ENCODE results near the gene CHPF2. TPM values are rescaled to one million over a fixed set of nuclear protein-coding genes. Genes with fewer than 3 reads are reported as not detected.

The CHPF2 gene
- polyA plus RNA-seq, 1 experiment: 32.9 TPM

DNA sequence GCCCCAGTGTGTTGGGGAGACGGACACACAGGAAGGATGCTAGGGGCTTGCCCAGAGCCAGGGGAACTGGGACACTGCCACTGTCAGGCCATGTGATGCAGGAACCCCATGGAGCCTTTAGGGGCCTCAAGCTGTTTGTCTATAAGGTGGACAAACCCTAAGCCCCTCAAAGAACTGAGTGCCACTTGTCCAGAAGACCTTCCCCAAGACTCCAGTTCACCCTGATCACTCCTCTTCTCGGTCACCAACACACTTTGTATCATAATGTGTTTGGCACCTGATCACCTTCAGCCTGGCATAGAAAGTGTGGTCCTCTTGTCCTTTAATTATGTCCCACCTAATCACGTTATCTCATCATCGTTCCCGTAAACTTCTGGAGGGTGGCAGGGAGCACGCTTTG lies 22.7 kb upstream of the CHPF2 start:
- H3K27ac ChIP-seq (ENCODE audit: low read depth, low read length): no peak overlapping the region
- TF ChIP-seq, protein P1, sequence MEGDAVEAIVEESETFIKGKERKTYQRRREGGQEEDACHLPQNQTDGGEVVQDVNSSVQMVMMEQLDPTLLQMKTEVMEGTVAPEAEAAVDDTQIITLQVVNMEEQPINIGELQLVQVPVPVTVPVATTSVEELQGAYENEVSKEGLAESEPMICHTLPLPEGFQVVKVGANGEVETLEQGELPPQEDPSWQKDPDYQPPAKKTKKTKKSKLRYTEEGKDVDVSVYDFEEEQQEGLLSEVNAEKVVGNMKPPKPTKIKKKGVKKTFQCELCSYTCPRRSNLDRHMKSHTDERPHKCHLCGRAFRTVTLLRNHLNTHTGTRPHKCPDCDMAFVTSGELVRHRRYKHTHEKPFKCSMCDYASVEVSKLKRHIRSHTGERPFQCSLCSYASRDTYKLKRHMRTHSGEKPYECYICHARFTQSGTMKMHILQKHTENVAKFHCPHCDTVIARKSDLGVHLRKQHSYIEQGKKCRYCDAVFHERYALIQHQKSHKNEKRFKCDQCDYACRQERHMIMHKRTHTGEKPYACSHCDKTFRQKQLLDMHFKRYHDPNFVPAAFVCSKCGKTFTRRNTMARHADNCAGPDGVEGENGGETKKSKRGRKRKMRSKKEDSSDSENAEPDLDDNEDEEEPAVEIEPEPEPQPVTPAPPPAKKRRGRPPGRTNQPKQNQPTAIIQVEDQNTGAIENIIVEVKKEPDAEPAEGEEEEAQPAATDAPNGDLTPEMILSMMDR (IDR thresholded peaks at IDR 0.05; ENCODE audit: low read depth, low read length): no peak
- no peak overlapping the region for H3K4me3 ChIP-seq (ENCODE audit: low read depth, low read length)
- H3K9me3 ChIP-seq (ENCODE audit: control insufficient read depth, insufficient read depth, low read length): peaks cover 1% of the 10 kb centered on the region; the same call in 1 of the 2 replicates
- ChIA-PET POLR2A (no interaction called here), CTCF (no interaction called here)
- peaks cover 37% of the 10 kb centered on the region for H3K27me3 ChIP-seq (ENCODE audit: control insufficient read depth, insufficient read depth, low read length)
- DNase-seq (ENCODE audit: low read depth, low spot score): no peak

GRCh38 chr7:151210087-151210854 lies 22.0 kb upstream of the CHPF2 start, which contains the start of gene H2BK1:
H2BK1 (minus strand) TSS chr7:151210488; CDS start chr7:151210318, 170 bp downstream.
- H3K9me3 ChIP-seq (ENCODE audit: control insufficient read depth, insufficient read depth, low read length): no peaks in the 10 kb centered on the region
- DNase-seq (ENCODE audit: low read depth, low spot score): no peak
- H3K27me3 ChIP-seq (ENCODE audit: control insufficient read depth, insufficient read depth, low read length): peaks cover 32% of the 10 kb centered on the region
- H3K4me3 ChIP-seq (ENCODE audit: low read depth, low read length): no peak within 1 kb of the TSS
- CTCF ChIA-PET: interaction anchor here (0.7 to 0.9 kb wide), 2 partner anchors 34 to 86 kb away, joined by 3 to 4 read pairs; no protein-coding TSS in a partner anchor
- TF ChIP-seq, protein P1 (IDR thresholded peaks at IDR 0.05; ENCODE audit: low read depth, low read length): no peak
- H3K27ac ChIP-seq (ENCODE audit: low read depth, low read length): no peak within 1 kb of the TSS
- POLR2A ChIA-PET: interaction anchor here (0.7 kb wide), 1 partner anchor 1912 kb away, joined by 3 read pairs; no protein-coding TSS in a partner anchor

- ChIA-PET CTCF (interaction anchor here (1.4 kb wide), 1 partner anchor 33 kb away, joined by 5 read pairs; no protein-coding TSS in a partner anchor), POLR2A (no interaction called here)
- no peak overlapping the region for H3K27ac ChIP-seq (ENCODE audit: low read depth, low read length)
- TF ChIP-seq, protein P1 (IDR thresholded peaks at IDR 0.05; ENCODE audit: low read depth, low read length): no peak
- H3K4me3 ChIP-seq (ENCODE audit: low read depth, low read length): no peak overlapping the region
- no peaks in the 10 kb centered on the region for H3K9me3 ChIP-seq (ENCODE audit: control insufficient read depth, insufficient read depth, low read length)
- no peak for DNase-seq (ENCODE audit: low read depth, low spot score)
- peaks cover 23% of the 10 kb centered on the region for H3K27me3 ChIP-seq (ENCODE audit: control insufficient read depth, insufficient read depth, low read length)
Observed at GRCh38 chr7:151211155-151211772, 21.0 kb upstream of the CHPF2 start.

- TF ChIP-seq, protein P1 (IDR thresholded peaks at IDR 0.05; ENCODE audit: low read depth, low read length): no peak
- ChIA-PET POLR2A (no interaction called here), CTCF (interaction anchor here (1.4 kb wide), 1 partner anchor 31 kb away, joined by 5 read pairs; no protein-coding TSS in a partner anchor)
Observed at GRCh38 chr7:151212626-151213025, 19.7 kb upstream of the CHPF2 start.

DNA sequence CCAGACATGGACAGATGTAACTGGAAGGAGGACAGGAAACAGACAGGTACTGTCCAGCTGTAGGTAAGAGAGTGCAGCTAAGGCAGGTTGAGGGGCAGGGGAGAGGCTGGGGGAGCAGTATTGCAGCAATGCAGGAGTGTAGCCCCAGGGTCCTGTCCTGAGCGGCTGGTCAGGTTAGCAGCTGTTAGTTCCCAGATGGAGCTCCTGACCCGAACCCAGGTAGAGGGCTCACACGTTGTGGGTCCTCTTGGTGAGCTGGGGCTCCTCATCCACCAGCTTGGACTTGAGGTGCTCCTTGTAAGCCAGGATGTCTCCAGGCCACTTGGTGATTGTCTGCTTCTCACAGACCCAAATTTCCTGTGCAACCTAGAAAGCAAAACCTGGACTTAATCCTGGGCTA lies 18.5 kb upstream of the CHPF2 start:
- peaks cover 6% of the 10 kb centered on the region for H3K27me3 ChIP-seq (ENCODE audit: control insufficient read depth, insufficient read depth, low read length)
- TF ChIP-seq, protein P1 (IDR thresholded peaks at IDR 0.05; ENCODE audit: low read depth, low read length): no peak
- H3K27ac ChIP-seq (ENCODE audit: low read depth, low read length): no peak overlapping the region
- CTCF ChIA-PET: interaction anchor here (0.6 to 1.1 kb wide), 2 partner anchors 13 to 90 kb away, joined by 3 to 4 read pairs; no protein-coding TSS in a partner anchor
- DNase-seq (ENCODE audit: low read depth, low spot score): no peak
- H3K9me3 ChIP-seq (ENCODE audit: control insufficient read depth, insufficient read depth, low read length): no peaks in the 10 kb centered on the region
- H3K4me3 ChIP-seq (ENCODE audit: low read depth, low read length): no peak overlapping the region
- POLR2A ChIA-PET: no interaction called here

More at GRCh38 chr7:151212626-151213025, 19.7 kb upstream of the CHPF2 start:
- DNase-seq (ENCODE audit: low read depth, low spot score): no peak
- H3K27ac ChIP-seq (ENCODE audit: low read depth, low read length): no peak overlapping the region
- no peak overlapping the region for H3K4me3 ChIP-seq (ENCODE audit: low read depth, low read length)
- no peaks in the 10 kb centered on the region for H3K9me3 ChIP-seq (ENCODE audit: control insufficient read depth, insufficient read depth, low read length)
- H3K27me3 ChIP-seq (ENCODE audit: control insufficient read depth, insufficient read depth, low read length): peaks cover 14% of the 10 kb centered on the region

Measured in AG04450 (cell line).